IMR-90 (cell line): Measurements from ENCODE around the gene DNAJB2. TPM values are rescaled to one million over a fixed set of nuclear protein-coding genes. Genes with fewer than 3 reads are reported as not detected.

ENCODE experiments used
- ATAC-seq: fragments of 200-7000 bp; cut with Tn5 transposase; 2 replicates; pipeline ENCODE4 v1.9.1; 2020; ENCODE audit warnings: low read depth, mild to moderate bottlenecking, moderate library complexity
- BruUV-seq: library from RNA; stranded (reverse); fragments of 400-500 nt; replicated peaks from 2 replicates; lab custom pipeline; 2021; lab: Mats Ljungman, UMichigan
- CTCF ChIA-PET: fragments of 300-600 bp; formaldehyde crosslinking; extraction: SDS; loops from one replicate; lab custom pipeline; 2021; ENCODE audit warnings: antibody characterized with exemption; lab: Yijun Ruan, JAX
- POLR2A ChIA-PET: fragments of 300-600 bp; sonication (Branson Sonifier 250); formaldehyde crosslinking; loops from one replicate; lab custom pipeline; 2022; ENCODE audit warnings: antibody characterized with exemption; ENCODE audit not compliant: unreplicated experiment; lab: Charles Lee
- DNase-seq: peaks from one replicate; pipeline ENCODE4 v3.0.0; 2013
- H2AFZ ChIP-seq: replicated peaks from 2 replicates; pipeline ENCODE3; 2013; ENCODE audit warnings: low read length, mild to moderate bottlenecking; ENCODE audit not compliant: poor library complexity
- H2AK5ac ChIP-seq: 2 replicates; pipeline ENCODE4 v1.6.1; 2013; ENCODE audit warnings: low read depth, low read length, inconsistent platforms
- H2AK9ac ChIP-seq: replicated peaks from 2 replicates; pipeline ENCODE3; 2013; ENCODE audit warnings: mild to moderate bottlenecking, low read depth, low read length, moderate library complexity; ENCODE audit not compliant: poor library complexity
- H2BK120ac ChIP-seq: 2 replicates; pipeline ENCODE4 v1.6.1; 2013; ENCODE audit warnings: low read depth, low read length, inconsistent platforms
- H2BK15ac ChIP-seq: 3 replicates; pipeline ENCODE4 v1.6.1; 2013; ENCODE audit warnings: low read depth, low read length, inconsistent platforms
- H2BK20ac ChIP-seq: 2 replicates; pipeline ENCODE4 v1.6.1; 2013; ENCODE audit warnings: low read depth, mild to moderate bottlenecking, inconsistent platforms, low read length, moderate library complexity
- H2BK5ac ChIP-seq: 2 replicates; pipeline ENCODE4 v1.6.1; 2013; ENCODE audit warnings: mild to moderate bottlenecking, low read depth, low read length, inconsistent platforms; ENCODE audit not compliant: poor library complexity, severe bottlenecking
- H3K14ac ChIP-seq: replicated peaks from 2 replicates; pipeline ENCODE4 v1.6.1; 2013; ENCODE audit warnings: low read depth, low read length, inconsistent platforms
- H3K18ac ChIP-seq: 2 replicates; pipeline ENCODE4 v1.6.1; 2013; ENCODE audit warnings: low read depth, low read length, control low read depth
- H3K23ac ChIP-seq: 2 replicates; pipeline ENCODE4 v1.6.1; 2013; ENCODE audit warnings: low read depth, low read length, inconsistent platforms
- H3K27ac ChIP-seq: 2 replicates; pipeline ENCODE4 v1.5.1; 2013; ENCODE audit warnings: mild to moderate bottlenecking, control low read depth, low read length; ENCODE audit not compliant: insufficient read depth
- H3K27me3 ChIP-seq: 2 replicates; pipeline ENCODE4 v1.6.1; 2013; ENCODE audit warnings: low read length; ENCODE audit not compliant: control insufficient read depth, insufficient read depth
- H3K36me3 ChIP-seq: 2 replicates; pipeline ENCODE4 v1.6.1; 2013; ENCODE audit warnings: low read length, mixed read lengths; ENCODE audit not compliant: control insufficient read depth, insufficient read depth
- H3K4ac ChIP-seq: 2 replicates; pipeline ENCODE4 v1.6.1; 2013; ENCODE audit warnings: low read depth, low read length, inconsistent platforms
- H3K4me1 ChIP-seq: 2 replicates; pipeline ENCODE4 v1.6.1; 2013; ENCODE audit warnings: low read length, mixed read lengths; ENCODE audit not compliant: control insufficient read depth, insufficient read depth
- H3K4me2 ChIP-seq: 2 replicates; pipeline ENCODE4 v1.6.1; 2013; ENCODE audit warnings: low read depth, mild to moderate bottlenecking, control low read depth, low read length, moderate library complexity
- H3K4me3 ChIP-seq: 2 replicates; pipeline ENCODE4 v1.5.1; 2013; ENCODE audit warnings: low read depth, mild to moderate bottlenecking, control low read depth, low read length, moderate library complexity; ENCODE audit not compliant: insufficient read depth
- H3K56ac ChIP-seq: 2 replicates; pipeline ENCODE4 v1.6.1; 2013; ENCODE audit warnings: low read length, inconsistent platforms; ENCODE audit not compliant: insufficient read depth; ENCODE audit errors: extremely low read depth
- H3K79me1 ChIP-seq, 2 experiments: 2 replicates each; pipeline ENCODE4 v1.6.1; 2013; ENCODE audit warnings: low read length in 2 of 2, inconsistent platforms in 1 of 2, low read depth in 1 of 2
- H3K9ac ChIP-seq: 2 replicates; pipeline ENCODE4 v1.6.1; 2013; ENCODE audit warnings: low read depth, low read length, control low read depth
- H3K9me1 ChIP-seq: 2 replicates; pipeline ENCODE4 v1.6.1; 2013; ENCODE audit warnings: low read length, inconsistent platforms; ENCODE audit not compliant: insufficient read depth
- H3K9me3 ChIP-seq: 2 replicates; pipeline ENCODE4 v1.6.1; 2013; ENCODE audit warnings: low read length; ENCODE audit not compliant: control insufficient read depth, insufficient read depth
- H4K20me1 ChIP-seq: 2 replicates; pipeline ENCODE4 v1.6.1; 2013; ENCODE audit warnings: low read length, inconsistent platforms; ENCODE audit not compliant: insufficient read depth
- H4K5ac ChIP-seq: 2 replicates; pipeline ENCODE4 v1.6.1; 2013; ENCODE audit warnings: mild to moderate bottlenecking, low read depth, low read length, control low read depth
- H4K8ac ChIP-seq, 2 experiments: 2 replicates each; pipeline ENCODE4 v1.6.1; 2013; ENCODE audit warnings: low read depth in 2 of 2, low read length in 2 of 2, control low read depth in 1 of 2, inconsistent platforms in 1 of 2
- H4K91ac ChIP-seq: 2 replicates; pipeline ENCODE4 v1.6.1; 2013; ENCODE audit warnings: low read depth, low read length, inconsistent platforms; ENCODE audit not compliant: insufficient read depth
- CEBPB ChIP-seq: IDR thresholded peaks from 2 replicates; pipeline ENCODE4 v1.6.1; 2012; ENCODE audit warnings: low read depth, low read length, improper control_type of control experiment
- CHD1 ChIP-seq: IDR thresholded peaks from 2 replicates; pipeline ENCODE4 v1.6.1; 2012; ENCODE audit warnings: low read depth, low read length, improper control_type of control experiment
- FOS ChIP-seq: fragments of 150-350 bp; IDR thresholded peaks from 2 replicates; pipeline ENCODE4 v1.6.1; 2016; ENCODE audit warnings: low read depth, low read length
- NFE2L2 ChIP-seq: fragments of 150-350 bp; IDR thresholded peaks from 2 replicates; pipeline ENCODE4 v1.6.1; 2016; ENCODE audit warnings: low read depth, mild to moderate bottlenecking, low read length
- POLR2A ChIP-seq: IDR thresholded peaks from 2 replicates; pipeline ENCODE4 v1.6.1; 2012; ENCODE audit warnings: mild to moderate bottlenecking, low read depth, low read length
- RFX5 ChIP-seq: IDR thresholded peaks from 2 replicates; pipeline ENCODE4 v1.8.0; 2012; ENCODE audit warnings: low read depth, mild to moderate bottlenecking, low read length, moderate library complexity
- WGBS, 2 experiments: methylation state at CpG; one replicate each; pipeline versions ENCODE4 v1.1.5 to v1.1.7; 2013; ENCODE audit warnings: missing lambda C conversion rate in 2 of 2; ENCODE audit not compliant: insufficient read length in 1 of 2; ENCODE audit errors: extremely low coverage in 2 of 2; 5-methylcytosine and 5-hydroxymethylcytosine counted together
- dilution Hi-C: fragments of 300-500 bp; cut with HindIII; formaldehyde crosslinking; loops from one replicate; pipeline ENCODE4 v1.14.3; 2018; ENCODE audit warnings: low sequenced_read_pairs; ENCODE audit not compliant: unreplicated experiment
- in situ Hi-C: fragments of 300-500 bp; cut with MboI; formaldehyde crosslinking; loops from 3 replicates; pipeline ENCODE4 v1.14.3; 2019; ENCODE audit warnings: low sequenced_read_pairs, inconsistent platforms, mixed read lengths
- intact Hi-C: fragments of 100-400 bp; cut with micrococcal nuclease; formaldehyde crosslinking; loops from 2 replicates; pipeline ENCODE4 v1.10.0; 2022
- polyA plus RNA-seq, 3 experiments: library from polyadenylated mRNA; depleted of rRNA; stranded (reverse); fragments of >200 nt; gene quantifications; 2 replicates each; pipeline ENCODE4 v1.2.3, GENCODE V29; 2012; ENCODE audit warnings: low replicate concordance in 1 of 3
- total RNA-seq: library from RNA; depleted of rRNA; stranded (reverse); fragments of >200 nt; gene quantifications from 2 replicates; pipeline ENCODE4 v1.2.3, GENCODE V29; 2012
- TF ChIP-seq, protein P1 (sequence below): fragments of 150-350 bp; IDR thresholded peaks from 2 replicates; pipeline ENCODE4 v1.6.1; 2017; ENCODE audit warnings: mild to moderate bottlenecking, antibody characterized with exemption, low read length, low read depth
- TF ChIP-seq, protein P2 (sequence below): conservative IDR thresholded peaks from 2 replicates; pipeline ENCODE4 v1.5.1; 2012; ENCODE audit warnings: mild to moderate bottlenecking, low read depth, low read length, improper control_type of control experiment

Gene DNAJB2
- total and polyA plus RNA-seq, 2 of the 4 experiments (the other 2 are of a cell fraction) = 30.6 to 45.8 TPM

DNA sequence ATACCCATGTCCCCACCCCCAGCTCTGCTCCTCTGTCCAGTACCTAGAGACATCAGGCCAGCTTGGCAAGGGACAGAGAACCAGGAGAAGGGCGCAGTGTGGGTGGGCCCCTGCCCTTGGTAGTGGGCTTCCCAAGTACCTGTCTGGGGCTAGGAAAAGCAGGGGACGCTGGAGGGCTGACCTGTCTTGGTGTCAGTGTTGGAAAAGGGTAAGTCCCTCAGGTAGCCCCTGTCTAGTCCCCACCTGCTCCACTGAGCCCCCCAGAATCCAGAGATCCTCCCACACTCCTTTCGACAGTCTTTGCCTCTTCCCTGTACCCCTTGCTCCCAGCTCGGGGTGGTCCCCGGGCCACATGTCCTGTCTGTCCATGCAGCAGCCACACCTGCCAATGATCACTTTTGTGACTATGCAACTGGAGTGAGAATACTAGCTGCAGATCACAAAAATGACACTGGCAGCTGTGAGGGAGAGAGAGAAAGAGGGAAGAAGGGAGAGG lies 14.6 kb downstream of the DNAJB2 start:
- H3K4me2 ChIP-seq = no peak overlapping the region
- intact Hi-C loops (loop anchor here (1.0 to 2.0 kb wide), 3 partner anchors 16 to 123 kb away; partner anchors contain the start of genes ANKZF1, ATG9A and SLC23A3), dilution Hi-C loops (no loop called here), in situ Hi-C loops (no loop called here)
- 0 out of 2 replicates have a peak overlapping the region, but pooled peaks have one; percentile 79 for H4K91ac ChIP-seq
- H3K56ac ChIP-seq = no peak overlapping the region
- H3K4me1 ChIP-seq = peaks cover 14% of the 10 kb centered on the region
- no peaks in the 10 kb centered on the region for H3K9me3 ChIP-seq
- H4K20me1 ChIP-seq = peaks cover 4% of the 10 kb centered on the region; the same call in 1 of the 2 replicates
- peak overlapping the region; percentile 94 for H2AK9ac ChIP-seq
- TF ChIP-seq CHD1 = no peak
- TF ChIP-seq CEBPB = no peak
- TF ChIP-seq, protein P1, sequence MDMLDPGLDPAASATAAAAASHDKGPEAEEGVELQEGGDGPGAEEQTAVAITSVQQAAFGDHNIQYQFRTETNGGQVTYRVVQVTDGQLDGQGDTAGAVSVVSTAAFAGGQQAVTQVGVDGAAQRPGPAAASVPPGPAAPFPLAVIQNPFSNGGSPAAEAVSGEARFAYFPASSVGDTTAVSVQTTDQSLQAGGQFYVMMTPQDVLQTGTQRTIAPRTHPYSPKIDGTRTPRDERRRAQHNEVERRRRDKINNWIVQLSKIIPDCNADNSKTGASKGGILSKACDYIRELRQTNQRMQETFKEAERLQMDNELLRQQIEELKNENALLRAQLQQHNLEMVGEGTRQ = no peak
- TF ChIP-seq, protein P2, sequence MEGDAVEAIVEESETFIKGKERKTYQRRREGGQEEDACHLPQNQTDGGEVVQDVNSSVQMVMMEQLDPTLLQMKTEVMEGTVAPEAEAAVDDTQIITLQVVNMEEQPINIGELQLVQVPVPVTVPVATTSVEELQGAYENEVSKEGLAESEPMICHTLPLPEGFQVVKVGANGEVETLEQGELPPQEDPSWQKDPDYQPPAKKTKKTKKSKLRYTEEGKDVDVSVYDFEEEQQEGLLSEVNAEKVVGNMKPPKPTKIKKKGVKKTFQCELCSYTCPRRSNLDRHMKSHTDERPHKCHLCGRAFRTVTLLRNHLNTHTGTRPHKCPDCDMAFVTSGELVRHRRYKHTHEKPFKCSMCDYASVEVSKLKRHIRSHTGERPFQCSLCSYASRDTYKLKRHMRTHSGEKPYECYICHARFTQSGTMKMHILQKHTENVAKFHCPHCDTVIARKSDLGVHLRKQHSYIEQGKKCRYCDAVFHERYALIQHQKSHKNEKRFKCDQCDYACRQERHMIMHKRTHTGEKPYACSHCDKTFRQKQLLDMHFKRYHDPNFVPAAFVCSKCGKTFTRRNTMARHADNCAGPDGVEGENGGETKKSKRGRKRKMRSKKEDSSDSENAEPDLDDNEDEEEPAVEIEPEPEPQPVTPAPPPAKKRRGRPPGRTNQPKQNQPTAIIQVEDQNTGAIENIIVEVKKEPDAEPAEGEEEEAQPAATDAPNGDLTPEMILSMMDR = no peak
- no peak for TF ChIP-seq FOS
- no peak for TF ChIP-seq NFE2L2
- no peak for TF ChIP-seq POLR2A
- no peak for TF ChIP-seq RFX5
- no TSS peak for BruUV-seq
- no peak overlapping the region for H3K9ac ChIP-seq
- no peak overlapping the region for H3K18ac ChIP-seq
- H3K4me3 ChIP-seq = no peak overlapping the region
- 55% methylated on average over 2 of the region's 5 CpGs; no CpG with 5 or more reads in 1 of the 2 experiments for WGBS, 2 experiments
- no peaks in the 10 kb centered on the region for H3K27me3 ChIP-seq
- CTCF ChIA-PET = interaction anchor here (0.8 to 1.6 kb wide), 4 partner anchors 15 to 298 kb away, joined by 3 to 9 read pairs (median 6); partner anchors contain the start of gene DNAJB2
- no peak overlapping the region for H2BK5ac ChIP-seq
- no peak for DNase-seq
- no peak overlapping the region for H3K27ac ChIP-seq
- H2AFZ ChIP-seq = peak overlapping the region; percentile 95
- no peak overlapping the region; the same call in 1 of the 2 replicates for H2BK120ac ChIP-seq
- H2BK20ac ChIP-seq = no peak overlapping the region
- H3K4ac ChIP-seq = peak overlapping the region; percentile 82
- no peak overlapping the region for H4K5ac ChIP-seq
- no peak overlapping the region for H3K23ac ChIP-seq
- no peak for ATAC-seq
- no peak overlapping the region; the same call in 2 of the 3 replicates for H2BK15ac ChIP-seq
- H3K36me3 ChIP-seq = no peaks in the 10 kb centered on the region
- H2AK5ac ChIP-seq = peak overlapping the region; percentile 91
- peaks cover 11% of the 10 kb centered on the region; the same call in 1 of the 2 replicates for H3K9me1 ChIP-seq
- peak overlapping the region in 1 of 2 experiments; percentile 95; a peak in 3 of 4 replicates for H4K8ac ChIP-seq
- POLR2A ChIA-PET = no interaction called here
- no peak overlapping the region for H3K14ac ChIP-seq
- no peaks in the 10 kb centered on the region for H3K79me1 ChIP-seq
